ENCODE results near the gene SPHK2. TPM values are rescaled to one million over a fixed set of nuclear protein-coding genes. Genes with fewer than 3 reads are reported as not detected.
"Not testable (repeated sequence)": the region's sequence is repeated elsewhere in the genome, so short reads cannot be mapped to it uniquely, and the experiment has no call there.

SPHK2 gene
- polyA plus RNA-seq, 3 donors: 15.9 to 24.6 (median 17.8) TPM

DNA sequence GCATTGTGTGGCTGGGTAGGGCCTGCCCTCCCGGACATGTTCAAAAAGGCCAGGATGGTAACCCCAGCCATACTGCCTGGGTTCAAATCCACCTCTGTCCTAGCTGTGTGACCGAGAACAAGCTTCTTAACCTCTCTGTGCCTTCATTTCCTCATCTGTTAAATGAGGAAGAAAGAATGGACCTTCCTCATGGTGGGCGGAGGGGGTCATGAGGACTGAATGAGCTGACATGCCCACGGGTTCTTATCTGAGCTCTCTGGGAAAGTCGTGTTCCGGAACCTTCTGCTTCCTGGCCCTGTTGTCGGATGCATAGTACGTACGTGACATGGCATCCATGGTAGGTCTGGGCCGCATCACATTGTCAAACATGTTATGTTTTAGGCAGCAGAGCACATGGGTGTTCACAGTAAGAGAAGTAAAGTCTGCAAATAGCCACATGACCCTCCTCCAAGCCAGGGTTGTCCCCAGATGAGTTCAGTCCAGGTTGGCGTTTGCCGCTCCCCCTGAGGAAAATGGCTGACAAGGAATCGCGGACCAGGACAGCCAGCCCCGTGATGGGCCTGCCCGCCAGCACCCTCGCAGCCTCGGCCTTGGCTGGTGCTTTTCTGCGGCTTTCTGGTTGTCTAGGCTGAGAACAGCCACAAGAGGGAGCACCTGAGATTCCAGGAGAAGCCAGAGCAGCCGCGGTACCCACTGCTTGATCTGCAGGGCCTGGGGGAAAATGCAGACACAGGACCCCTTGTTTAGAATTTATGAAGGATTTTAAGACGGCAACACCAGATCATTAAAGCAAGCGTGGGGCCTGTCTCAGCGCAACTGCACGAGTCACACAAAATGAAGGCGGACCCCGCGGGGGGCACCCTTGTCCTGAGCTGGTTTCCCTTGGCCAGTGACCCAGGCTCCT is 55.9 kb downstream of the SPHK2 start:
- DNase-seq (ENCODE audit: low read depth in 3 of 3, low spot score in 2 of 3): peak in 2 of 3 donors; percentile 71 to 82

GRCh38 chr19:48676487-48676886 is 57.2 kb downstream of the SPHK2 start:
- no peak for DNase-seq (ENCODE audit: low read depth in 3 of 3, low spot score in 2 of 3)

GRCh38 chr19:48676887-48677286 is 57.6 kb downstream of the SPHK2 start:
- DNase-seq (ENCODE audit: low read depth in 3 of 3, low spot score in 2 of 3): no peak

DNA sequence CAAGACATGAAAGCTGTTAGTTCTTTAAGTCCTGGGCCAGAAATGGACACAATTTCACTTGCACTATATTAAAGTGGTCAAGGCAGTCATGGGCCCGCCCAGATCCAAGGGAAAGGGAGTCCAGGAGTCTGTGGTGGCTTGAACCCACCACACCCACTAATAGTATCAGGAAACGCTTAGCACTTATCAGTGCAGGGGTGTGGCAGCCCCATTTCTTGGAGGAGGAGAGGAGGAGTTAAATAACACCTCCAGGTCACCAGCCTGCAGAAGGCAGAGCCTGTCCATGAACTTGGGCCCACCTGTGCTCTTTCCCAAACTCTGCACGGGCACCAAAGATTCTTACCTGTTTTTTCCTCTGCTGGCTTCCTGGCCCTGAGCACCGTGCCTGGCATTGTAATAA is 58.9 kb downstream of the SPHK2 start:
- no peak for DNase-seq (ENCODE audit: low read depth in 3 of 3, low spot score in 2 of 3)

GRCh38 chr19:48680006-48680405 is 60.7 kb downstream of the SPHK2 start:
- not testable (repeated sequence) for DNase-seq (ENCODE audit: low read depth in 3 of 3, low spot score in 2 of 3)

Other genes starting within 250 kb of the SPHK2 start
- gene KDELR1, start 228.0 kb upstream of the SPHK2 start, polyA plus RNA-seq (ENCODE audit: insufficient read length in 3 of 3): 100 to 1,000 TPM; 206 to 257 (median 218) TPM
- gene GRIN2D, start 225.8 kb upstream of the SPHK2 start, polyA plus RNA-seq (ENCODE audit: insufficient read length in 3 of 3): under 1 TPM; 0.35 to 0.46 (median 0.38) TPM
- 10 to 100 TPM; 19.8 to 24.8 (median 24.0) TPM for gene GRWD1, start 173.5 kb upstream of the SPHK2 start, polyA plus RNA-seq (ENCODE audit: insufficient read length in 3 of 3)
- under 1 TPM; 0.55 to 0.67 (median 0.61) TPM for gene KCNJ14, start 163.9 kb upstream of the SPHK2 start, polyA plus RNA-seq (ENCODE audit: insufficient read length in 3 of 3)
- gene CYTH2, start 150.1 kb upstream of the SPHK2 start, polyA plus RNA-seq (ENCODE audit: insufficient read length in 3 of 3): 10 to 100 TPM; 74.8 to 80.7 (median 80.1) TPM
- gene LMTK3, start 107.7 kb upstream of the SPHK2 start, polyA plus RNA-seq (ENCODE audit: insufficient read length in 3 of 3): 1 to 10 TPM; 1.2 to 2.3 (median 2.1) TPM
- under 1 TPM; 0.23 to 0.29 (median 0.24) TPM for gene SULT2B1, start 67.3 kb upstream of the SPHK2 start, polyA plus RNA-seq (ENCODE audit: insufficient read length in 3 of 3)
- not detected for gene SPACA4, start 12.8 kb upstream of the SPHK2 start, polyA plus RNA-seq (ENCODE audit: insufficient read length in 3 of 3)
- under 1 TPM; 0.49 to 0.99 (median 0.98) TPM for gene FAM83E, start 4.4 kb upstream of the SPHK2 start, polyA plus RNA-seq (ENCODE audit: insufficient read length in 3 of 3)
- gene RPL18, start 328 bp upstream of the SPHK2 start, polyA plus RNA-seq (ENCODE audit: insufficient read length in 3 of 3): 1,000 to 10,000 TPM; 1,053 to 1,199 (median 1,085) TPM
- 10 to 100 TPM in 2 of 3 donors, 1 to 10 TPM in 1; 9.3 to 11.0 (median 10.5) TPM for gene DBP, start 17.9 kb downstream of the SPHK2 start, polyA plus RNA-seq (ENCODE audit: insufficient read length in 3 of 3)
- 10 to 100 TPM; 21.9 to 23.6 (median 22.9) TPM for gene CA11, start 26.7 kb downstream of the SPHK2 start, polyA plus RNA-seq (ENCODE audit: insufficient read length in 3 of 3)
- gene NTN5, start 53.5 kb downstream of the SPHK2 start, polyA plus RNA-seq (ENCODE audit: insufficient read length in 3 of 3): under 1 TPM; 0.47 to 0.96 (median 0.94) TPM
- 1 to 10 TPM in 2 of 3 donors, under 1 TPM in 1; 0.96 to 2.6 (median 1.9) TPM for gene FUT2, start 76.5 kb downstream of the SPHK2 start, polyA plus RNA-seq (ENCODE audit: insufficient read length in 3 of 3)
- gene MAMSTR, start 100.2 kb downstream of the SPHK2 start, polyA plus RNA-seq (ENCODE audit: insufficient read length in 3 of 3): 1 to 10 TPM; 4.1 to 5.2 (median 4.5) TPM
- 10 to 100 TPM; 11.5 to 12.2 (median 11.8) TPM for gene RASIP1, start 121.1 kb downstream of the SPHK2 start, polyA plus RNA-seq (ENCODE audit: insufficient read length in 3 of 3)
- under 1 TPM in 2 of 3 donors, not detected in 1; 0.18 to 0.40 TPM for gene IZUMO1, start 127.4 kb downstream of the SPHK2 start, polyA plus RNA-seq (ENCODE audit: insufficient read length in 3 of 3)
- 1 to 10 TPM; 3.0 to 3.4 (median 3.0) TPM for gene FUT1, start 133.1 kb downstream of the SPHK2 start, polyA plus RNA-seq (ENCODE audit: insufficient read length in 3 of 3)
- not detected for gene FGF21, start 136.0 kb downstream of the SPHK2 start, polyA plus RNA-seq (ENCODE audit: insufficient read length in 3 of 3)
- gene BCAT2, start 191.5 kb downstream of the SPHK2 start, polyA plus RNA-seq (ENCODE audit: insufficient read length in 3 of 3): 10 to 100 TPM; 28.5 to 34.9 (median 28.8) TPM
- gene HSD17B14, start 217.0 kb downstream of the SPHK2 start, polyA plus RNA-seq (ENCODE audit: insufficient read length in 3 of 3): 10 to 100 TPM; 24.0 to 30.9 (median 27.9) TPM
- 10 to 100 TPM; 17.4 to 19.8 (median 17.6) TPM for gene PLEKHA4, start 249.1 kb downstream of the SPHK2 start, polyA plus RNA-seq (ENCODE audit: insufficient read length in 3 of 3)